Upper lobe of left lung (tissue), 6 donors: ENCODE results near the gene HOXC5. TPM values are rescaled to one million over a fixed set of nuclear protein-coding genes. Genes with fewer than 3 reads are reported as not detected.
"Not testable (repeated sequence)": the region's sequence is repeated elsewhere in the genome, so short reads cannot be mapped to it uniquely, and the experiment has no call there.

Experiments used
- ATAC-seq, 2 donors: fragments of 200-7000 bp; cut with Tn5 transposase; one replicate each; pipeline ENCODE4 v1.9.1; 2022; ENCODE audit warnings: mild to moderate bottlenecking in 2 of 2, moderate library complexity in 2 of 2; ENCODE audit not compliant: low FRiP score in 2 of 2
- DNase-seq, 2 donors: peaks; one replicate each; pipeline ENCODE4 v3.0.0-alpha.2; 2019 to 2020
- H3K27ac ChIP-seq, 4 donors: fragments of 200-600 bp; sonication (generic); one replicate each; pipeline ENCODE4 v1.5.1; 2016 to 2019
- H3K27me3 ChIP-seq, 4 donors: fragments of 200-600 bp; sonication (generic); one replicate each; pipeline ENCODE4 v1.5.1; 2017 to 2019
- H3K36me3 ChIP-seq, 4 donors: fragments of 200-600 bp; sonication (generic); one replicate each; pipeline ENCODE4 v1.5.1; 2016 to 2019
- H3K4me1 ChIP-seq, 4 donors: fragments of 200-600 bp; sonication (generic); one replicate each; pipeline ENCODE4 v1.5.1; 2018 to 2019
- H3K4me3 ChIP-seq, 4 donors: fragments of 200-600 bp; sonication (generic); one replicate each; pipeline ENCODE4 v1.5.1; 2017 to 2019; ENCODE audit warnings: mild to moderate bottlenecking in 2 of 4, moderate library complexity in 1 of 4
- H3K9me3 ChIP-seq, 4 donors: fragments of 200-600 bp; sonication (generic); one replicate each; pipeline ENCODE4 v1.5.1; 2018 to 2019
- EP300 ChIP-seq, 4 donors: sonication (generic); formaldehyde crosslinking; IDR thresholded peaks; one replicate each; pipeline ENCODE4 v1.5.1; 2017; ENCODE audit warnings: antibody characterized with exemption in 4 of 4, control low read depth in 2 of 4
- POLR2A ChIP-seq, 4 donors: fragments of 450-650 bp; IDR thresholded peaks; one replicate each; pipeline ENCODE4 v1.5.1; 2016 to 2017; ENCODE audit warnings: antibody characterized with exemption in 4 of 4, mild to moderate bottlenecking in 2 of 4
- POLR2AphosphoS5 ChIP-seq, 2 donors: sonication (generic); formaldehyde crosslinking; IDR thresholded peaks; one replicate each; pipeline ENCODE4 v1.5.1; 2017; ENCODE audit warnings: antibody characterized with exemption in 2 of 2
- WGBS, 2 donors: methylation state at CpG; one replicate each; pipeline ENCODE4 v1.1.5; 2017 to 2018; 5-methylcytosine and 5-hydroxymethylcytosine counted together
- total RNA-seq, 6 donors: library from RNA; depleted of rRNA in 4 of 6; stranded (reverse); fragments of >200 nt in 4 of 6; gene quantifications; one replicate each; pipeline versions ENCODE4 v1.1.0 to v1.2.1, GENCODE V29; 2016 to 2021
- TF ChIP-seq, protein P1 (sequence below), 6 experiments: fragments of 450-650 bp in 4 of 6; fragments of 200-600 bp in 2 of 6; sonication (generic) in 2 of 6; IDR thresholded peaks; one replicate each; pipeline ENCODE4 v1.5.1; 2016 to 2019; ENCODE audit warnings: antibody characterized with exemption in 6 of 6
- donor health status: DM: no; HTN: no; CAD: no; lungs with moderate emphysema.
- donor health status: DM: no; HTN: yes; CAD: no; lungs with severe emphysema.

HOXC5 gene
- total RNA-seq, 6 donors from 2014 or later: 0.11 to 0.22 (median 0.17) TPM; not detected in 3

DNA sequence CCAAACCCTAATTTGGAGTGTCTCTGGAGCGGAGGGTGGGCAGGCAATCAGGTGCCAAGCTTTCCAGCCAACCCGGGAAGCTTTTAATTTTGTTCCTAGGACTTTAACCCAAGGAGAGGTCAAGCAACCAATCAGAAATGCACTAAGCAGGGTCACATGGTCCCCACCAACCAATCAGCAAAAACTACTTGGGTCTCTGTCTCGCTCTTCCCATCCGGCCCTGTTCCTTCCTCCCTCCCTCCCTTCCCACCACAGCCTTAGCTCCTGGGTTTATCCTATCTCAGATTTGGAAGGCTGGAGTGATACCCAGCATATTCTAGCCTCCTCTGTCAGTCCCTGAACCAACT lies 7.3 kb downstream of the HOXC5 start:
- DNase-seq: no peak
- 42 to 48% methylated on average over 4 of the region's 4 CpGs for WGBS, 2 donors
- ATAC-seq: peak in 1 of 2 donors; percentile 75
- Histone ChIP-seq H3K9me3 (no peaks in the 10 kb centered on the region), H3K36me3 (no peaks in the 10 kb centered on the region), H3K27ac (no peak overlapping the region), H3K27me3 (peaks cover 0 to 18% (median 7%) of the 10 kb centered on the region in 4 donors), H3K4me3 (no peak overlapping the region), H3K4me1 (no peaks in the 10 kb centered on the region)
- no peak for TF ChIP-seq EP300 (IDR thresholded peaks at IDR 0.05)
- TF ChIP-seq, protein P1, sequence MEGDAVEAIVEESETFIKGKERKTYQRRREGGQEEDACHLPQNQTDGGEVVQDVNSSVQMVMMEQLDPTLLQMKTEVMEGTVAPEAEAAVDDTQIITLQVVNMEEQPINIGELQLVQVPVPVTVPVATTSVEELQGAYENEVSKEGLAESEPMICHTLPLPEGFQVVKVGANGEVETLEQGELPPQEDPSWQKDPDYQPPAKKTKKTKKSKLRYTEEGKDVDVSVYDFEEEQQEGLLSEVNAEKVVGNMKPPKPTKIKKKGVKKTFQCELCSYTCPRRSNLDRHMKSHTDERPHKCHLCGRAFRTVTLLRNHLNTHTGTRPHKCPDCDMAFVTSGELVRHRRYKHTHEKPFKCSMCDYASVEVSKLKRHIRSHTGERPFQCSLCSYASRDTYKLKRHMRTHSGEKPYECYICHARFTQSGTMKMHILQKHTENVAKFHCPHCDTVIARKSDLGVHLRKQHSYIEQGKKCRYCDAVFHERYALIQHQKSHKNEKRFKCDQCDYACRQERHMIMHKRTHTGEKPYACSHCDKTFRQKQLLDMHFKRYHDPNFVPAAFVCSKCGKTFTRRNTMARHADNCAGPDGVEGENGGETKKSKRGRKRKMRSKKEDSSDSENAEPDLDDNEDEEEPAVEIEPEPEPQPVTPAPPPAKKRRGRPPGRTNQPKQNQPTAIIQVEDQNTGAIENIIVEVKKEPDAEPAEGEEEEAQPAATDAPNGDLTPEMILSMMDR (IDR thresholded peaks at IDR 0.05): no peak
- TF ChIP-seq POLR2AphosphoS5 (IDR thresholded peaks at IDR 0.05): no peak

DNA sequence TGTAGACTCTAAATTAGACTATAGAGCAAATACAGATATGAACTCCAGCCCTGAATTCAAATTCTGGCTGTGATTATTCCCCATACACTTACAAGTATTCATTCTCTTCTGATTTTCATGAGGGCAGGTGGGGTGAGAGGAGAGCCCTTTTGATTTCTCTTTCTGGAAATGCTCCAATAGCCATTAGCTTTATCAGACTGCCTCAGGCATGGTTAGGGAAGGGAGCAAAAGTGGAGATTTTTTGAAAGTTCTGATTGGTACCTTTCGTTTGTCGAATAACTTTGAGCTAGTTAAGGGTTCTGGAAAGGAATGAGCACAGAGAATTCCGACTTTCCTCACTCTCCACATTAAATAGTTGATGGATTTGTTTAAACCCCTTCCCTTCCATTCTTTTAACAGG lies 7.8 kb downstream of the HOXC5 start:
- ATAC-seq (no peak), DNase-seq (no peak)
- no peak overlapping the region for H3K27ac ChIP-seq
- 50 to 63% methylated on average over 3 of the region's 3 CpGs for WGBS, 2 donors
- H3K36me3 ChIP-seq: no peaks in the 10 kb centered on the region
- H3K4me1 ChIP-seq: no peaks in the 10 kb centered on the region
- no peak overlapping the region for H3K4me3 ChIP-seq
- peaks cover 0 to 14% (median 6%) of the 10 kb centered on the region in 4 donors for H3K27me3 ChIP-seq
- no peaks in the 10 kb centered on the region for H3K9me3 ChIP-seq
- no peak for TF ChIP-seq EP300 (IDR thresholded peaks at IDR 0.05)
- no peak for TF ChIP-seq POLR2AphosphoS5 (IDR thresholded peaks at IDR 0.05)
- TF ChIP-seq, protein P1 (IDR thresholded peaks at IDR 0.05): no peak
- no peak for TF ChIP-seq POLR2A (IDR thresholded peaks at IDR 0.05)

DNA sequence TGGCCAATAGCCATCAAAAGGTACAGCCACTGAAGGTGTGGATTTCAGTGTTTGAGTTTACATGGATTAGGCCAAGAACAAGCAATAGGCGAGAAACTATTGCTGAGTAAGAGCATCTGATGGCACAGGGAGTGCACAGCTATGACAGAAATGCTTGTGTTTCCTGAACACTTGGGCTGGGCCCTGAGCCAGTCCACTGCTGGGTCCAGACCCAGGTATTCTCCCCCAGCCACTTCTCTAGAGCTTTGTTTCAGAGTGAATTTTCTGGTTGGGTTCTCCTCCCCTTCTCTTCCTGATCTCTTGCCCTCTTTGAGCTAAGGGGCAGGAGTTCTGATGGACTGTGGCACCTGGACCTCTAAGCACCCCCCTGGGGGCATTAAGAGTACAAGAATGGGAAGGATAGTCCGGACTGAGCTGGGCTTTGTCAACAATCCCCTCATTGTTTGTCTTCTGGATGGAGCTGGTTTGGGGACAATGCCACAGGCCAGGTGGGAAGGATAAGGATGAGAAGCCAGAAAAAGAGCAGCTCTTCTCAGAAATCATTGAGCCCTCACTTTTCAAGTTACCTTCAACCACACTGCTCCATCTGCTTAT lies 8.3 kb downstream of the HOXC5 start:
- H3K4me1 ChIP-seq: no peaks in the 10 kb centered on the region
- peaks cover 0 to 14% (median 6%) of the 10 kb centered on the region in 4 donors for H3K27me3 ChIP-seq
- no peaks in the 10 kb centered on the region for H3K36me3 ChIP-seq
- TF ChIP-seq POLR2A (IDR thresholded peaks at IDR 0.05) (no peak), EP300 (IDR thresholded peaks at IDR 0.05) (no peak), POLR2AphosphoS5 (IDR thresholded peaks at IDR 0.05) (no peak)
- TF ChIP-seq, protein P1 (IDR thresholded peaks at IDR 0.05): no peak
- no peaks in the 10 kb centered on the region for H3K9me3 ChIP-seq
- H3K27ac ChIP-seq: no peak overlapping the region
- DNase-seq (no peak), ATAC-seq (no peak)
- H3K4me3 ChIP-seq: no peak overlapping the region
- WGBS, 2 donors: 42 to 54% methylated on average over 2 of the region's 2 CpGs

DNA sequence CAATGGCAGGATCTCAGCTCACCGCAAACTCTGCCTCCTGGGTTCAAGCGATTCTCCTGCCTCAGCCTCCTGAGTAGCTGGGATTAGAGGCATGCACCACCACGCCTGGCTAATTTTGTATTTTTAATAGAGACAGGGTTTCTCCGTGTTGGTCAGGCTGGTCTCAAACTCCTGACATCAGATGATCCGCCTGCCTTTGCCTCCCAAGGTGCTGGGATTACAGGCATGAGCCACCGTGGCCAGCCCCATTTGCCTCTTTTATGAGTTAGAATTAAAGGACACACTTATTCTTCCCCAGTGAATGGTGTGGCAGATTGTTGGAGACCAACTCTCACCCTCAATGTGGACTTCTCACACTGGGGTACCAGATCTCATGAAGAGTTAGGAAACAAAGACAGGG lies 9.2 kb downstream of the HOXC5 start:
- not testable (repeated sequence) for H3K9me3 ChIP-seq, H3K27ac ChIP-seq, H3K4me1 ChIP-seq, DNase-seq, H3K4me3 ChIP-seq, H3K36me3 ChIP-seq, ATAC-seq
- 62 to 65% methylated on average over 6 of the region's 6 CpGs for WGBS, 2 donors
- H3K27me3 ChIP-seq: peaks cover 0 to 20% (median 8%) of the 10 kb centered on the region in 4 donors

DNA sequence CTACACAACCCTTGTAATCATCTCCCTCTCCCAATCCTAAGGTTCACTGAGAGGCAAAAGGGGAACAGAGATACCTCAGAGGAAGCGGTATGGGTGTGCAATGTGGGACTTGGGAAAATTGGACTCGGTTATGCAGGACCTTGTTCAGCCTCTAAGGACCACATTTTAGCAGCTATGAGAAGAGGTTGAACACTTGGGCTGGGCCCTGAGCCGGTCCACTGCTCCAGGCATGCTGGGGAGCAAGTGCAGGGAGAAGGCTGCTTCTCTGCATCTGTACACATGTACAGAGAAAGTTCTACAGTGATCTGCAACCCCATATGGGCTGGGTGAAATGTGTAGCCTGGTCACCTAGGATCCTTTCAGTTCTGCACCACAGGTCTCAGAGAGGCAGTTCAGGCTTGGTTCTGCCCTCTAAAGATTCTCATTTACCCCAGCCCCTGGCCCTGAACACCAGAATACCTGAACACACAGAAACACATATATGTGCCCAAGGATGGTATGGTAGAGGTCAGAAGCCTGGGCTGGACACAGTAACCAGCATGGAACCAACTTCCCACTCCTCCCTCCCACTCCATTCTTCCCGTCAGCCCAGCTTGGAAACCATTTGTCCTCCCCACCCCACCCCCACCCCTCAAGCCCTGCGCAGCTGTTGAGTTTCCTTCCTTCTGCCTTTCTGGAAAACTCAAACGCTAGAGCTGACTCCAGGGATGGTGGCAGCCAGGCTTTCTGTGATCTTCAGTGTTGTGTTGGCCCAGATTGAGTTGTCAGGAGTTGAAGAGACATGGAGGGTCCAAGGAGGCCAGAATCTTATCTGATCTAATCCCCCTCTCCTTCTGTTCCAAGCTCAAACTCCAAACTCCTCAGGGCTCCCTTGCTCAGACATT lies 10.4 kb downstream of the HOXC5 start:
- no peak overlapping the region for H3K27ac ChIP-seq
- ATAC-seq (no peak), DNase-seq (no peak)
- TF ChIP-seq EP300 (IDR thresholded peaks at IDR 0.05) (no peak), POLR2A (IDR thresholded peaks at IDR 0.05) (no peak), POLR2AphosphoS5 (IDR thresholded peaks at IDR 0.05) (no peak)
- TF ChIP-seq, protein P1 (IDR thresholded peaks at IDR 0.05): no peak
- peaks cover 0 to 30% (median 14%) of the 10 kb centered on the region in 4 donors for H3K27me3 ChIP-seq
- 43 to 44% methylated on average over 6 of the region's 6 CpGs for WGBS, 2 donors
- no peaks in the 10 kb centered on the region for H3K9me3 ChIP-seq
- H3K36me3 ChIP-seq: no peaks in the 10 kb centered on the region
- peaks cover 0 to 12% (median 7%) of the 10 kb centered on the region in 4 donors for H3K4me1 ChIP-seq
- H3K4me3 ChIP-seq: no peak overlapping the region
